Mononuclear cell (primary cell): Measurements from ENCODE around the gene TOM1L2. TPM values are rescaled to one million over a fixed set of nuclear protein-coding genes. Genes with fewer than 3 reads are reported as not detected.

Source experiments
- H3K27me3 ChIP-seq: 2 replicates; pipeline ENCODE4 v1.6.0; 2011; ENCODE audit warnings: low read length, control low read depth; ENCODE audit not compliant: insufficient read depth
- H3K4me1 ChIP-seq: 2 replicates; pipeline ENCODE4 v1.5.1; 2011; ENCODE audit warnings: mild to moderate bottlenecking, low read length, control low read depth; ENCODE audit not compliant: insufficient read depth
- H3K4me3 ChIP-seq: 2 replicates; pipeline ENCODE4 v1.5.1; 2011; ENCODE audit warnings: mild to moderate bottlenecking, low read length, moderate library complexity
- H3K9me3 ChIP-seq: 2 replicates; pipeline ENCODE4 v1.5.1; 2011; ENCODE audit warnings: low read depth, mild to moderate bottlenecking, control low read depth, low read length
- total RNA-seq: library from RNA; depleted of rRNA; stranded (reverse); fragments of >200 nt; gene quantifications from one replicate; pipeline ENCODE4 v1.2.3, GENCODE V29; 2012

The TOM1L2 gene
- total RNA-seq, 1 donor, result 14.4 TPM

GRCh38 chr17:17807440-17807839, 164.8 kb downstream of the TOM1L2 start:
- no peaks in the 10 kb centered on the region for H3K27me3 ChIP-seq

GRCh38 chr17:17806611-17807274, 165.5 kb downstream of the TOM1L2 start:
- no peaks in the 10 kb centered on the region for H3K27me3 ChIP-seq
- H3K4me3 ChIP-seq, result no peak overlapping the region
- H3K4me1 ChIP-seq, result no peaks in the 10 kb centered on the region
- H3K9me3 ChIP-seq, result no peaks in the 10 kb centered on the region

More at GRCh38 chr17:17807440-17807839, 164.8 kb downstream of the TOM1L2 start:
- Histone ChIP-seq H3K4me3 (no peak overlapping the region), H3K4me1 (peaks cover 5% of the 10 kb centered on the region), H3K9me3 (no peaks in the 10 kb centered on the region)

- H3K4me1 ChIP-seq, result no peaks in the 10 kb centered on the region
- no peaks in the 10 kb centered on the region for H3K27me3 ChIP-seq
- H3K4me3 ChIP-seq, result no peak overlapping the region
- H3K9me3 ChIP-seq, result no peaks in the 10 kb centered on the region
These were observed 166.2 kb downstream of the TOM1L2 start for GRCh38 chr17:17806035-17806434.

GRCh38 chr17:17805575-17805974, 166.6 kb downstream of the TOM1L2 start:
- Histone ChIP-seq H3K4me1 (no peaks in the 10 kb centered on the region), H3K9me3 (no peaks in the 10 kb centered on the region), H3K4me3 (no peak overlapping the region), H3K27me3 (no peaks in the 10 kb centered on the region)

GRCh38 chr17:17804007-17804406, 168.2 kb downstream of the TOM1L2 start:
- Histone ChIP-seq H3K4me1 (no peaks in the 10 kb centered on the region), H3K27me3 (no peaks in the 10 kb centered on the region), H3K9me3 (no peaks in the 10 kb centered on the region), H3K4me3 (no peak overlapping the region)

GRCh38 chr17:17801800-17802481, 170.3 kb downstream of the TOM1L2 start:
- Histone ChIP-seq H3K27me3 (no peaks in the 10 kb centered on the region), H3K4me1 (no peaks in the 10 kb centered on the region), H3K4me3 (no peak overlapping the region), H3K9me3 (no peaks in the 10 kb centered on the region)

- H3K9me3 ChIP-seq, result no peaks in the 10 kb centered on the region
These were observed 171.6 kb downstream of the TOM1L2 start for GRCh38 chr17:17800504-17801021.

GRCh38 chr17:17798573-17799255, 173.5 kb downstream of the TOM1L2 start:
- Histone ChIP-seq H3K4me1 (no peaks in the 10 kb centered on the region), H3K9me3 (no peaks in the 10 kb centered on the region), H3K4me3 (no peak overlapping the region), H3K27me3 (no peaks in the 10 kb centered on the region)

More at GRCh38 chr17:17800504-17801021, 171.6 kb downstream of the TOM1L2 start:
- no peaks in the 10 kb centered on the region for H3K4me1 ChIP-seq
- H3K27me3 ChIP-seq, result no peaks in the 10 kb centered on the region
- H3K4me3 ChIP-seq, result no peak overlapping the region

- Histone ChIP-seq H3K4me1 (peaks cover 6% of the 10 kb centered on the region), H3K27me3 (no peaks in the 10 kb centered on the region), H3K9me3 (no peaks in the 10 kb centered on the region), H3K4me3 (no peak overlapping the region)
These were observed 174.1 kb downstream of the TOM1L2 start for GRCh38 chr17:17798010-17798556.

- Histone ChIP-seq H3K27me3 (no peaks in the 10 kb centered on the region), H3K9me3 (no peaks in the 10 kb centered on the region), H3K4me1 (peaks cover 11% of the 10 kb centered on the region), H3K4me3 (no peak overlapping the region)
These were observed 174.9 kb downstream of the TOM1L2 start for GRCh38 chr17:17797119-17797809.

GRCh38 chr17:17796787-17797061, 175.5 kb downstream of the TOM1L2 start:
- Histone ChIP-seq H3K4me1 (peaks cover 17% of the 10 kb centered on the region), H3K4me3 (no peak overlapping the region), H3K27me3 (no peaks in the 10 kb centered on the region), H3K9me3 (no peaks in the 10 kb centered on the region)

GRCh38 chr17:17795946-17796786, 176.0 kb downstream of the TOM1L2 start:
- Histone ChIP-seq H3K4me3 (no peak overlapping the region), H3K9me3 (no peaks in the 10 kb centered on the region), H3K4me1 (peaks cover 18% of the 10 kb centered on the region), H3K27me3 (no peaks in the 10 kb centered on the region)

GRCh38 chr17:17795296-17795695, 176.9 kb downstream of the TOM1L2 start:
- no peaks in the 10 kb centered on the region for H3K9me3 ChIP-seq
- H3K4me1 ChIP-seq, result peaks cover 18% of the 10 kb centered on the region
- no peaks in the 10 kb centered on the region for H3K27me3 ChIP-seq
- no peak overlapping the region for H3K4me3 ChIP-seq

GRCh38 chr17:17794382-17794781, 177.8 kb downstream of the TOM1L2 start:
- no peaks in the 10 kb centered on the region for H3K9me3 ChIP-seq
- H3K27me3 ChIP-seq, result no peaks in the 10 kb centered on the region
- H3K4me3 ChIP-seq, result no peak overlapping the region
- peaks cover 18% of the 10 kb centered on the region for H3K4me1 ChIP-seq
